Keratinocyte (primary cell): Measurements from ENCODE around the gene KRTAP12-4. TPM values are rescaled to one million over a fixed set of nuclear protein-coding genes. Genes with fewer than 3 reads are reported as not detected.

Experiments used
- DNase-seq: peaks from one replicate; pipeline ENCODE4 v3.0.0-alpha.2; 2011; ENCODE audit warnings: low read depth, missing footprints, low spot score
- FAIRE-seq: peaks from 2 replicates; lab custom pipeline; 2011; peaks lifted over from hg19 to GRCh38; lab: Jason Lieb, UNC
- H2AFZ ChIP-seq: 2 replicates; pipeline ENCODE4 v1.6.0; 2012; ENCODE audit warnings: low read length, control low read depth, inconsistent platforms; ENCODE audit not compliant: control insufficient read depth
- H3K27ac ChIP-seq: 2 replicates; pipeline ENCODE4 v1.5.1; 2011; ENCODE audit warnings: low read length; ENCODE audit not compliant: control insufficient read depth, insufficient read depth
- H3K27me3 ChIP-seq: 3 replicates; pipeline ENCODE4 v1.6.0; 2011; ENCODE audit warnings: low read length; ENCODE audit not compliant: control insufficient read depth, insufficient read depth; ENCODE audit errors: extremely low read depth
- H3K36me3 ChIP-seq, 2 experiments: 2 replicates in 1 of 2; 3 replicates in 1 of 2; pipeline ENCODE4 v1.5.1; 2011; ENCODE audit warnings: low read length in 2 of 2, mild to moderate bottlenecking in 1 of 2; ENCODE audit not compliant: control insufficient read depth in 2 of 2, insufficient read depth in 2 of 2; ENCODE audit errors: extremely low read depth in 1 of 2
- H3K4me1 ChIP-seq: 3 replicates; pipeline ENCODE4 v1.5.1; 2011; ENCODE audit warnings: low read length; ENCODE audit not compliant: control insufficient read depth, insufficient read depth; ENCODE audit errors: extremely low read depth
- H3K4me2 ChIP-seq: 3 replicates; pipeline ENCODE4 v1.6.0; 2011; ENCODE audit warnings: low read depth, low read length; ENCODE audit not compliant: control insufficient read depth, insufficient read depth; ENCODE audit errors: extremely low read depth
- H3K4me3 ChIP-seq, 3 experiments: fragments of 200-600 bp in 1 of 3; sonication (generic) in 1 of 3; 2 replicates in 2 of 3; 3 replicates in 1 of 3; pipeline ENCODE4 v1.5.1; 2011 to 2016; ENCODE audit warnings: low read length in 3 of 3, mild to moderate bottlenecking in 3 of 3, control low read depth in 2 of 3, inconsistent platforms in 1 of 3, low read depth in 1 of 3, mixed read lengths in 1 of 3, mixed run types in 1 of 3, moderate library complexity in 1 of 3; ENCODE audit not compliant: control insufficient read depth in 2 of 3, insufficient read depth in 2 of 3; ENCODE audit errors: extremely low read depth in 1 of 3
- H3K79me2 ChIP-seq: 2 replicates; pipeline ENCODE4 v1.6.0; 2012; ENCODE audit warnings: low read length; ENCODE audit not compliant: control insufficient read depth, insufficient read depth
- H3K9ac ChIP-seq: 3 replicates; pipeline ENCODE4 v1.6.0; 2011; ENCODE audit warnings: low read length; ENCODE audit not compliant: control insufficient read depth, insufficient read depth; ENCODE audit errors: extremely low read depth
- H3K9me1 ChIP-seq: 3 replicates; pipeline ENCODE4 v1.6.0; 2011; ENCODE audit warnings: low read length; ENCODE audit not compliant: control insufficient read depth, insufficient read depth; ENCODE audit errors: extremely low read depth
- H3K9me3 ChIP-seq: 2 replicates; pipeline ENCODE4 v1.5.1; 2012; ENCODE audit warnings: low read depth, low read length; ENCODE audit not compliant: control insufficient read depth
- H4K20me1 ChIP-seq: 3 replicates; pipeline ENCODE4 v1.6.0; 2011; ENCODE audit warnings: low read length; ENCODE audit not compliant: control insufficient read depth, insufficient read depth; ENCODE audit errors: extremely low read depth
- CTCF ChIP-seq, 3 experiments: IDR thresholded peaks in 1 of 3; conservative IDR thresholded peaks in 1 of 3; optimal IDR thresholded peaks in 1 of 3; 2 replicates in 2 of 3; 3 replicates in 1 of 3; pipeline versions ENCODE3 to v1.5.1; 2011; ENCODE audit warnings: low read length in 3 of 3, mild to moderate bottlenecking in 3 of 3, moderate library complexity in 2 of 3, control low read depth in 1 of 3, inconsistent platforms in 1 of 3; ENCODE audit not compliant: insufficient read depth in 2 of 3; ENCODE audit errors: extremely low read depth in 1 of 3
- EZH2 ChIP-seq: IDR thresholded peaks from one replicate; pipeline ENCODE4 v1.6.1; 2012; ENCODE audit warnings: inconsistent platforms, mild to moderate bottlenecking, low read length, moderate library complexity
- dilution Hi-C: fragments of 300-500 bp; cut with MboI; formaldehyde crosslinking; loops from one replicate; pipeline ENCODE4 v1.7.0; 2020; ENCODE audit warnings: low sequenced_read_pairs; ENCODE audit not compliant: extremely low pct_ligation_motif_present
- polyA plus RNA-seq, 5 experiments: library from polyadenylated mRNA; depleted of rRNA in 3 of 5; stranded (reverse) in 3 of 5; stranded (forward) in 1 of 5; unstranded in 1 of 5; fragments of >200 nt; gene quantifications; 1 replicate in 1 of 5; 2 replicates in 3 of 5; 3 replicates in 1 of 5; pipeline versions ENCODE4 v1.2.1 to v1.2.3, GENCODE V29; 2011 to 2012; ENCODE audit warnings: missing spikeins in 2 of 5, low read depth in 1 of 5, low replicate concordance in 1 of 5

Gene KRTAP12-4
- polyA plus RNA-seq, 1 donor (not counting 4 experiments of a cell fraction or from before 2014, with no cell fraction given) = not detected

GRCh38 chr21:44653656-44654575, 543 bp downstream of the KRTAP12-4 start:
- H4K20me1 ChIP-seq = no peaks in the 10 kb centered on the region
- H3K27me3 ChIP-seq = no peaks in the 10 kb centered on the region
- no peaks in the 10 kb centered on the region for H3K4me1 ChIP-seq
- H3K9me3 ChIP-seq = no peaks in the 10 kb centered on the region
- H3K79me2 ChIP-seq = no peaks in the 10 kb centered on the region
- no peaks in the 10 kb centered on the region for H3K36me3 ChIP-seq
- H2AFZ ChIP-seq = no peak overlapping the region
- H3K27ac ChIP-seq = no peak overlapping the region
- FAIRE-seq (no peak), DNase-seq (no peak)
- no peak overlapping the region for H3K9ac ChIP-seq
- H3K9me1 ChIP-seq = no peaks in the 10 kb centered on the region
- H3K4me3 ChIP-seq = no peak overlapping the region
- dilution Hi-C loops = no loop called here
- no peak overlapping the region for H3K4me2 ChIP-seq
- no peak for TF ChIP-seq EZH2
- no peak for TF ChIP-seq CTCF (optimal IDR thresholded peaks at IDR 0.05 in 1 of 3, IDR thresholded peaks at IDR 0.05 in 1 of 3, conservative IDR thresholded peaks at IDR 0.05 in 1 of 3; ENCODE audit: extremely low read depth in 1 of 3, insufficient read depth in 2 of 3, low read length in 3 of 3)

- H3K27ac ChIP-seq = no peak overlapping the region
- H3K4me3 ChIP-seq = no peak overlapping the region
- DNase-seq (no peak), FAIRE-seq (no peak)
- H4K20me1 ChIP-seq = no peaks in the 10 kb centered on the region
- no peaks in the 10 kb centered on the region for H3K27me3 ChIP-seq
- H3K36me3 ChIP-seq = no peaks in the 10 kb centered on the region
- no peak overlapping the region for H3K4me2 ChIP-seq
- H3K9ac ChIP-seq = no peak overlapping the region
- H3K9me3 ChIP-seq = no peaks in the 10 kb centered on the region
- H2AFZ ChIP-seq = no peak overlapping the region
- dilution Hi-C loops = no loop called here
- no peaks in the 10 kb centered on the region for H3K4me1 ChIP-seq
- TF ChIP-seq EZH2 (no peak), CTCF (optimal IDR thresholded peaks at IDR 0.05 in 1 of 3, IDR thresholded peaks at IDR 0.05 in 1 of 3, conservative IDR thresholded peaks at IDR 0.05 in 1 of 3; ENCODE audit: extremely low read depth in 1 of 3, insufficient read depth in 2 of 3, low read length in 3 of 3) (no peak)
- no peaks in the 10 kb centered on the region for H3K9me1 ChIP-seq
- H3K79me2 ChIP-seq = no peaks in the 10 kb centered on the region
Measured at GRCh38 chr21:44653123-44653522, 1.3 kb downstream of the KRTAP12-4 start.
